Prostate gland (tissue), 2 donors: ENCODE data around the gene BDNF. TPM values are rescaled to one million over a fixed set of nuclear protein-coding genes. Genes with fewer than 3 reads are reported as not detected.
"Not testable (repeated sequence)": the region's sequence is repeated elsewhere in the genome, so short reads cannot be mapped to it uniquely, and the experiment has no call there.

Experiments used
- DNase-seq: peaks from one replicate; pipeline ENCODE4 v3.0.0-alpha.2; 2019; ENCODE audit warnings: low spot score
- H3K27ac ChIP-seq, 2 donors: fragments of 200-600 bp; sonication (generic); 2 replicates each; pipeline ENCODE4 v1.5.1; 2017 to 2019
- H3K27me3 ChIP-seq: fragments of 200-600 bp; sonication (generic); replicated peaks from 2 replicates; pipeline ENCODE4 v1.5.1; 2019; ENCODE audit not compliant: insufficient read depth
- H3K36me3 ChIP-seq, 2 donors: fragments of 200-600 bp; sonication (generic); 1 replicate in 1 of 2; 2 replicates in 1 of 2; pipeline versions ENCODE4 v1.5.1 to v1.8.1; 2017 to 2019
- H3K4me1 ChIP-seq: fragments of 200-600 bp; sonication (generic); replicated peaks from 2 replicates; pipeline ENCODE4 v1.5.1; 2019
- H3K4me3 ChIP-seq, 2 donors: fragments of 200-600 bp; sonication (generic); 2 replicates each; pipeline ENCODE4 v1.5.1; 2017 to 2019
- H3K9me3 ChIP-seq: fragments of 200-600 bp; sonication (generic); 2 replicates; pipeline ENCODE4 v1.5.1; 2017
- POLR2A ChIP-seq: fragments of 450-650 bp; IDR thresholded peaks from one replicate; pipeline ENCODE4 v1.6.1; 2016; ENCODE audit warnings: antibody characterized with exemption, mild to moderate bottlenecking
- POLR2AphosphoS5 ChIP-seq: sonication (generic); formaldehyde crosslinking; IDR thresholded peaks from one replicate; pipeline ENCODE4 v1.6.1; 2017; ENCODE audit warnings: antibody characterized with exemption
- WGBS: methylation state at CpG from one replicate; pipeline ENCODE4 v1.1.5; 2018; 5-methylcytosine and 5-hydroxymethylcytosine counted together
- intact Hi-C: fragments of 100-400 bp; cut with DNase I; formaldehyde crosslinking; loops from one replicate; pipeline ENCODE4 v1.14.2; 2022
- total RNA-seq, 2 donors: library from RNA; depleted of rRNA; stranded (reverse); fragments of >200 nt; gene quantifications; one replicate each; pipeline ENCODE4 v1.1.0, GENCODE V29; 2016
- TF ChIP-seq, protein P1 (sequence below), 4 experiments: fragments of 200-600 bp in 2 of 4; fragments of 450-650 bp in 2 of 4; sonication (generic) in 2 of 4; IDR thresholded peaks; 1 replicate in 3 of 4; 2 replicates in 1 of 4; pipeline ENCODE4 v1.5.1; 2016 to 2019; ENCODE audit warnings: antibody characterized with exemption in 4 of 4, mild to moderate bottlenecking in 2 of 4, moderate library complexity in 2 of 4

BDNF gene
- total RNA-seq, 2 donors from 2014 or later: 0.87 to 2.5 TPM

DNA sequence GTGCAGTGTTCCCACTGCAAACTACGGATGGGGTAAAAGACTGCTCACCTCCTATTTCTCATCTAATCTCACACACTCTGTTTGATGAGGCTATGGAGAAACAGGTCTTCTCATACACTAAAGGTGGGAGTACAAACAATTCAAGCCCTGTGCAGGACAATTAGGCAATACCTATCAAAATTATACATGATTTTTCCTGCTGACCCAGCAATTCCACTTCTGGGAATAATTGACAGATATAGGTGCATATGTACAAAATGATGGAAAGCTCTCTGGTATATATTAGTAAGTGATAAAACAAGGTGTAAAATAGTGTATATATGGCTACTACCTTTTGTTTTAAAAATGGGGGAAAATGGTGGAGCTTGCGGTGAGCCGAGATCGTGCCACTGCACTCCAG lies 23.1 kb downstream of the BDNF start:
- no peak for TF ChIP-seq POLR2A
- no peak for TF ChIP-seq POLR2AphosphoS5
- TF ChIP-seq, protein P1, sequence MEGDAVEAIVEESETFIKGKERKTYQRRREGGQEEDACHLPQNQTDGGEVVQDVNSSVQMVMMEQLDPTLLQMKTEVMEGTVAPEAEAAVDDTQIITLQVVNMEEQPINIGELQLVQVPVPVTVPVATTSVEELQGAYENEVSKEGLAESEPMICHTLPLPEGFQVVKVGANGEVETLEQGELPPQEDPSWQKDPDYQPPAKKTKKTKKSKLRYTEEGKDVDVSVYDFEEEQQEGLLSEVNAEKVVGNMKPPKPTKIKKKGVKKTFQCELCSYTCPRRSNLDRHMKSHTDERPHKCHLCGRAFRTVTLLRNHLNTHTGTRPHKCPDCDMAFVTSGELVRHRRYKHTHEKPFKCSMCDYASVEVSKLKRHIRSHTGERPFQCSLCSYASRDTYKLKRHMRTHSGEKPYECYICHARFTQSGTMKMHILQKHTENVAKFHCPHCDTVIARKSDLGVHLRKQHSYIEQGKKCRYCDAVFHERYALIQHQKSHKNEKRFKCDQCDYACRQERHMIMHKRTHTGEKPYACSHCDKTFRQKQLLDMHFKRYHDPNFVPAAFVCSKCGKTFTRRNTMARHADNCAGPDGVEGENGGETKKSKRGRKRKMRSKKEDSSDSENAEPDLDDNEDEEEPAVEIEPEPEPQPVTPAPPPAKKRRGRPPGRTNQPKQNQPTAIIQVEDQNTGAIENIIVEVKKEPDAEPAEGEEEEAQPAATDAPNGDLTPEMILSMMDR (IDR thresholded peaks at IDR 0.05): no peak
- H3K27ac ChIP-seq: no peak overlapping the region
- H3K9me3 ChIP-seq: no peaks in the 10 kb centered on the region
- no peaks in the 10 kb centered on the region for H3K36me3 ChIP-seq
- no peaks in the 10 kb centered on the region for H3K4me1 ChIP-seq
- 97% methylated on average over 4 of the region's 4 CpGs for WGBS
- DNase-seq: no peak
- no peak overlapping the region for H3K4me3 ChIP-seq
- H3K27me3 ChIP-seq: no peaks in the 10 kb centered on the region
- intact Hi-C loops: no loop called here

DNA sequence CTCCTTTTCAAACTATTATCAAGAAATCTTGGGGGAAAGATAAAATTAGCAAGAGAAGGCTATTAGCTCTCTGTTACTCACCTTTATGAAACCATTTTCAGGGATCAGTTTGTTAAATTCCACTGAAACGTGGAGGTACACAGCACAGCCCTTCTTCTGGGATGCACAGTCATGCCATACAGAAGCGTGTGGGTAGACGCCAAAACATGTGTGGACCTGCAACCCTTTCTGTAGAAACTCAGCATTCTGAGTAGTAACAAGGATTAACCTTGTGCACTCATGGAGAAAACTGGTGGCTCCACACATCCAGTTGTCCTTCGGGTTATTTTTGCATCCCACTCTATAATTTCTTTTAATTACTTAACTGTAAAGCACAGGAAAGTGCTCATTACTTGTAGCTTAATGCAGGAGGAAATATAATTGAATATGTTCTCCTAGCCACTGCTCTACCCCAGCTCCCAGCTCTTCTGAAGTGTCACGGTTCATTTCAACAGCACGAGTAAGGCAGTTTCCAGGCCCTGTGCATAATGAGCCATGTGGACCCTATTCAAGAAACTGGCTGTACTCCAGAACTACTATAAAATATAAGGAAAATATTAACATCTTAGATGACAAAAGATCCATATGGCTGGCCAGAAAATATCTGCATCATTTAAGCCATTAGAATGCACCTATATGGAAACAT lies 26.1 kb downstream of the BDNF start:
- intact Hi-C loops: no loop called here
- Histone ChIP-seq H3K9me3 (no peaks in the 10 kb centered on the region), H3K4me3 (no peak overlapping the region), H3K27me3 (no peaks in the 10 kb centered on the region), H3K27ac (no peak overlapping the region), H3K4me1 (no peaks in the 10 kb centered on the region), H3K36me3 (no peaks in the 10 kb centered on the region)
- TF ChIP-seq, protein P1 (IDR thresholded peaks at IDR 0.05): no peak
- TF ChIP-seq POLR2AphosphoS5 (no peak), POLR2A (no peak)
- WGBS: 62% methylated on average over 6 of the region's 6 CpGs
- no peak for DNase-seq

DNA sequence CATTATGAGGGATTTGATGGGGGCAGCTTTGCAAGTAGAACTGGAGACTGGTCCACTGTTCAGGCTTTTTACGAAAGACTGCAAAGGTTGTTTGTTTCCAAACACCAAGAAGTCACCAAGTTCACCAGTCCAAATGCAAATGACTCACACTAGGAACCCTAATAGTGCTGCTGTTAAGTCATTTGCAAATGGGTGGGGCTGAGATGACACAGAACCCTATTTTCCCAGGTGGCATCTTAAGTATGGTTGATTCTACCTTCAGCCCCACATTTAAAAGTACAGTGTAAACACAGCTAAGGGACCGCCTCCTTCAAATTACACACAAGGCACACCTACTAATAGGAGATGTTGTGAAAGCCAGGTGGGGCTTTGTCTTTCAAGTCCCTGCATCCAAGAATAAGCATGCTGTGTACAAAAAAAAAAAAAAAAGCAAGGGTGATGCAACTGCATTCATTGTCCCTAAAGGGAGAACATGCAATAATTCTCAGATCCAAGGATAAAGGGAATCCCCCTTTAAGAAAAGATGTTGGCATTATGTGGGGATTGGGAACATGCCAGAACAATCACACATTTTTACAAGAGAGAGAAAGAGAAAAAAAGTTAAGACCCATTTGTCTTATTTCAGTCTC lies 27.3 kb downstream of the BDNF start:
- Histone ChIP-seq H3K4me1 (no peaks in the 10 kb centered on the region), H3K27me3 (no peaks in the 10 kb centered on the region), H3K36me3 (no peaks in the 10 kb centered on the region), H3K9me3 (no peaks in the 10 kb centered on the region), H3K27ac (no peak overlapping the region), H3K4me3 (no peak overlapping the region)
- WGBS: 92% methylated on average over 2 of the region's 2 CpGs
- TF ChIP-seq POLR2A: no peak
- no peak for TF ChIP-seq POLR2AphosphoS5
- TF ChIP-seq, protein P1 (IDR thresholded peaks at IDR 0.05): no peak
- intact Hi-C loops: no loop called here
- DNase-seq: no peak

DNA sequence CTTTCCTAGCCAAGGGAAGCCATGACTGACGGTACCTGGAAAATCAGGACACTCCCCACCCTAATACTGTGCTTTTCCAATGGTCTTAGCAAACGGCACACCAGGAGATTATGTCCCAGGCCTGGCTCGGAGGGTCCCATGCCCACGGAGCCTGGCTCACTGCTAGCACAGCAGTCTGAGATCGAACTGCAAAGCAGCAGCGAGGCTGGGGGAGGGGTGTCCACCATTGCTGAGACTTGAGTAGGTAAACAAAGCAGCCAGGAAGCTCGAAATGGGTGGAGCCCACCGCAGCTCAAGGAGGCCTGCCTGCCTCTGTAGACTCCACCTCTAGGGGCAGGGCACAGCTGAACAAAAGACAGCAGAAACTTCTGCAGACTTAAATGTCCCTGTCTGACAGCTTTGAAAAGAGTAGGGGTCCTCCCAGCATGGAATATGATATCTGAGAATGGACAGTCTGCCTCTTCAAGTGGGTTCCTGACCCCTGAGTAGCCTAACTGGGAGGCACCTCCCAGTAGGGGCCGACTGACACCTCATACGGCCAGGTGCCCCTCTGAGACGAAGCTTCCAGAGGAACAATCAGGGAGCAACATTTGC lies 34.6 kb downstream of the BDNF start:
- H3K36me3 ChIP-seq, H3K9me3 ChIP-seq, H3K4me1 ChIP-seq, intact Hi-C loops, H3K27ac ChIP-seq, H3K27me3 ChIP-seq, DNase-seq, H3K4me3 ChIP-seq: not testable (repeated sequence)
- 76% methylated on average over 11 of the region's 11 CpGs for WGBS

DNA sequence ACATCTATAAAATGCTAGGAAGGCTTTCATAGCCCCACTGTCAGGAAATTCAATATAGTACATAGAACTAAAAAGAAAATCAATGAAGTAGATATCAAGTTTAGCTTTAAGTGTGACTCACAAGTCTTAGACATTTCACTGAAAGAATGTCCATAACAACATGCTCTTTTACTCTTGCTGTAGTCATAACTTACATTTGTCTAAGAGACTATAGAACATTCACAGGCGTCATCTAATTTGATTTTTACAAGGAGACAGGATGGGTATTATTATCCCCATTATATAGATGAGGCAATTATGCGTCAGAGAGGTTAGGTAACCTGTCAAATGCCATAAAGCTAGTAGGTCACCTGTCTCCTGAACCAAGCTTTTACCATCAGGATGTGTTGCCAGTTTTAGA lies 36.9 kb downstream of the BDNF start:
- Histone ChIP-seq H3K4me3 (no peak overlapping the region), H3K27ac (no peak overlapping the region), H3K36me3 (no peaks in the 10 kb centered on the region), H3K27me3 (no peaks in the 10 kb centered on the region), H3K4me1 (no peaks in the 10 kb centered on the region), H3K9me3 (no peaks in the 10 kb centered on the region)
- intact Hi-C loops: no loop called here
- 84% methylated on average over 2 of the region's 2 CpGs for whole genome bisulfite sequencing
- DNase-seq: no peak
- TF ChIP-seq POLR2A (no peak), POLR2AphosphoS5 (no peak)
- TF ChIP-seq, protein P1 (IDR thresholded peaks at IDR 0.05): no peak
